ENCODE results near the gene TBX10. TPM values are rescaled to one million over a fixed set of nuclear protein-coding genes. Genes with fewer than 3 reads are reported as not detected.

Gene TBX10
- total RNA-seq, 1 experiment from 2014 or later = not detected

DNA sequence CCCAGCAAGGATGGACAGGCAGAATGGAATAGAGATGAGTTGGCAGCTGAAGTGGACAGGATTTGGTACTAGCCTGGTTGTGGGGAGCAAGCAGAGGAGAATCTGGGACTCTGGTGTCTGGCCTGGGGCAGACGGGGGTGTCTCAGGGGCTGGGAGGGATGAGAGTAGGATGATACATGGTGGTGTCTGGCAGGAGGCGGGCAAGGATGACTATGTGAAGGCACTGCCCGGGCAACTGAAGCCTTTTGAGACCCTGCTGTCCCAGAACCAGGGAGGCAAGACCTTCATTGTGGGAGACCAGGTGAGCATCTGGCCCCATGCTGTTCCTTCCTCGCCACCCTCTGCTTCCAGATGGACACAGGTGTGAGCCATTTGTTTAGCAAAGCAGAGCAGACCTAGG is 53.7 kb downstream of the TBX10 start:
- BruUV-seq (replicated peaks) = no TSS peak
- H3K9ac ChIP-seq (ENCODE audit: low read length) = no peak overlapping the region
- ChIA-PET POLR2A (no interaction called here), CTCF (no interaction called here), RAD21 (ENCODE audit: low non-redundant PET in 1 of 2, low total read pairs in 2 of 2, uncharacterized antibody in 2 of 2, unreplicated experiment in 2 of 2) (no interaction called here)
- H3K27ac ChIP-seq (ENCODE audit: low read depth, low read length) = no peak overlapping the region
- no peaks in the 10 kb centered on the region for H3K9me2 ChIP-seq (ENCODE audit: insufficient read depth)
- no peak overlapping the region for H3K4me3 ChIP-seq (replicated peaks in 1 of 2; ENCODE audit: low read depth in 1 of 2, low read length in 2 of 2)
- H2AFZ ChIP-seq (ENCODE audit: low read depth, low read length, poor library complexity, severe bottlenecking) = no peak overlapping the region
- no peaks in the 10 kb centered on the region for H3K27me3 ChIP-seq (ENCODE audit: insufficient read depth, low read length)
- H3K36me3 ChIP-seq (ENCODE audit: control insufficient read depth in 1 of 2, insufficient read depth in 2 of 2, low read length in 2 of 2) = peaks cover 7 to 19% of the 10 kb centered on the region in 2 experiments; a peak in 3 of 4 replicates
- H3K4me1 ChIP-seq (ENCODE audit: control insufficient read depth in 1 of 2, insufficient read depth in 2 of 2, low read length in 2 of 2) = peaks cover 24 to 34% of the 10 kb centered on the region in 2 experiments
- H4K20me1 ChIP-seq (ENCODE audit: insufficient read depth) = peaks cover 2% of the 10 kb centered on the region; the same call in 1 of the 2 replicates
- no peaks in the 10 kb centered on the region for H3K9me3 ChIP-seq (ENCODE audit: control insufficient read depth in 1 of 2, insufficient read depth in 1 of 2, low read depth in 1 of 2, low read length in 2 of 2)
- intact Hi-C loops (cut with micrococcal nuclease) = no loop called here
- TF ChIP-seq, protein P1, sequence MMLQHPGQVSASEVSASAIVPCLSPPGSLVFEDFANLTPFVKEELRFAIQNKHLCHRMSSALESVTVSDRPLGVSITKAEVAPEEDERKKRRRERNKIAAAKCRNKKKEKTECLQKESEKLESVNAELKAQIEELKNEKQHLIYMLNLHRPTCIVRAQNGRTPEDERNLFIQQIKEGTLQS (IDR thresholded peaks at IDR 0.05) = no peak
- TF ChIP-seq SP1 (IDR thresholded peaks at IDR 0.05; ENCODE audit: low read depth) (no peak), EZH2phosphoT487 (IDR thresholded peaks at IDR 0.05; ENCODE audit: borderline replicate concordance) (no peak), YY1 (IDR thresholded peaks at IDR 0.05; ENCODE audit: extremely low read depth, insufficient replicate concordance, low read depth, low read length) (no peak), SRF (IDR thresholded peaks at IDR 0.05; ENCODE audit: low read depth) (no peak), POLR2A (IDR thresholded peaks at IDR 0.05; ENCODE audit: borderline replicate concordance, extremely low read depth, insufficient read depth, insufficient read length) (no peak), JUND (IDR thresholded peaks at IDR 0.05) (no peak), EGR1 (IDR thresholded peaks at IDR 0.05; ENCODE audit: low read depth) (no peak), EZH2 (IDR thresholded peaks at IDR 0.05) (no peak), FOSL1 (IDR thresholded peaks at IDR 0.05; ENCODE audit: low read depth) (no peak), ZFX (IDR thresholded peaks at IDR 0.05) (no peak), SIN3A (IDR thresholded peaks at IDR 0.05; ENCODE audit: low read depth) (no peak), POLR2AphosphoS5 (IDR thresholded peaks at IDR 0.05; ENCODE audit: low read depth, low read length) (no peak), CBX3 (IDR thresholded peaks at IDR 0.05; ENCODE audit: low read depth) (no peak), RAD21 (IDR thresholded peaks at IDR 0.05; ENCODE audit: low read depth) (no peak), ZNF274 (IDR thresholded peaks at IDR 0.05; ENCODE audit: low read depth, low read length) (no peak)
- TF ChIP-seq, protein P2, sequence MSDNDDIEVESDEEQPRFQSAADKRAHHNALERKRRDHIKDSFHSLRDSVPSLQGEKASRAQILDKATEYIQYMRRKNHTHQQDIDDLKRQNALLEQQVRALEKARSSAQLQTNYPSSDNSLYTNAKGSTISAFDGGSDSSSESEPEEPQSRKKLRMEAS (IDR thresholded peaks at IDR 0.05) = no peak
- TF ChIP-seq, protein P3, sequence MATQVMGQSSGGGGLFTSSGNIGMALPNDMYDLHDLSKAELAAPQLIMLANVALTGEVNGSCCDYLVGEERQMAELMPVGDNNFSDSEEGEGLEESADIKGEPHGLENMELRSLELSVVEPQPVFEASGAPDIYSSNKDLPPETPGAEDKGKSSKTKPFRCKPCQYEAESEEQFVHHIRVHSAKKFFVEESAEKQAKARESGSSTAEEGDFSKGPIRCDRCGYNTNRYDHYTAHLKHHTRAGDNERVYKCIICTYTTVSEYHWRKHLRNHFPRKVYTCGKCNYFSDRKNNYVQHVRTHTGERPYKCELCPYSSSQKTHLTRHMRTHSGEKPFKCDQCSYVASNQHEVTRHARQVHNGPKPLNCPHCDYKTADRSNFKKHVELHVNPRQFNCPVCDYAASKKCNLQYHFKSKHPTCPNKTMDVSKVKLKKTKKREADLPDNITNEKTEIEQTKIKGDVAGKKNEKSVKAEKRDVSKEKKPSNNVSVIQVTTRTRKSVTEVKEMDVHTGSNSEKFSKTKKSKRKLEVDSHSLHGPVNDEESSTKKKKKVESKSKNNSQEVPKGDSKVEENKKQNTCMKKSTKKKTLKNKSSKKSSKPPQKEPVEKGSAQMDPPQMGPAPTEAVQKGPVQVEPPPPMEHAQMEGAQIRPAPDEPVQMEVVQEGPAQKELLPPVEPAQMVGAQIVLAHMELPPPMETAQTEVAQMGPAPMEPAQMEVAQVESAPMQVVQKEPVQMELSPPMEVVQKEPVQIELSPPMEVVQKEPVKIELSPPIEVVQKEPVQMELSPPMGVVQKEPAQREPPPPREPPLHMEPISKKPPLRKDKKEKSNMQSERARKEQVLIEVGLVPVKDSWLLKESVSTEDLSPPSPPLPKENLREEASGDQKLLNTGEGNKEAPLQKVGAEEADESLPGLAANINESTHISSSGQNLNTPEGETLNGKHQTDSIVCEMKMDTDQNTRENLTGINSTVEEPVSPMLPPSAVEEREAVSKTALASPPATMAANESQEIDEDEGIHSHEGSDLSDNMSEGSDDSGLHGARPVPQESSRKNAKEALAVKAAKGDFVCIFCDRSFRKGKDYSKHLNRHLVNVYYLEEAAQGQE (IDR thresholded peaks at IDR 0.05; ENCODE audit: low read depth) = no peak
- TF ChIP-seq, protein P4, sequence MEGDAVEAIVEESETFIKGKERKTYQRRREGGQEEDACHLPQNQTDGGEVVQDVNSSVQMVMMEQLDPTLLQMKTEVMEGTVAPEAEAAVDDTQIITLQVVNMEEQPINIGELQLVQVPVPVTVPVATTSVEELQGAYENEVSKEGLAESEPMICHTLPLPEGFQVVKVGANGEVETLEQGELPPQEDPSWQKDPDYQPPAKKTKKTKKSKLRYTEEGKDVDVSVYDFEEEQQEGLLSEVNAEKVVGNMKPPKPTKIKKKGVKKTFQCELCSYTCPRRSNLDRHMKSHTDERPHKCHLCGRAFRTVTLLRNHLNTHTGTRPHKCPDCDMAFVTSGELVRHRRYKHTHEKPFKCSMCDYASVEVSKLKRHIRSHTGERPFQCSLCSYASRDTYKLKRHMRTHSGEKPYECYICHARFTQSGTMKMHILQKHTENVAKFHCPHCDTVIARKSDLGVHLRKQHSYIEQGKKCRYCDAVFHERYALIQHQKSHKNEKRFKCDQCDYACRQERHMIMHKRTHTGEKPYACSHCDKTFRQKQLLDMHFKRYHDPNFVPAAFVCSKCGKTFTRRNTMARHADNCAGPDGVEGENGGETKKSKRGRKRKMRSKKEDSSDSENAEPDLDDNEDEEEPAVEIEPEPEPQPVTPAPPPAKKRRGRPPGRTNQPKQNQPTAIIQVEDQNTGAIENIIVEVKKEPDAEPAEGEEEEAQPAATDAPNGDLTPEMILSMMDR (IDR thresholded peaks at IDR 0.05 in 2 of 3, conservative IDR thresholded peaks at IDR 0.05 in 1 of 3; ENCODE audit: borderline replicate concordance in 1 of 3, insufficient read depth in 1 of 3, low read depth in 2 of 3, low read length in 2 of 3) = no peak
- TF ChIP-seq, protein P5, sequence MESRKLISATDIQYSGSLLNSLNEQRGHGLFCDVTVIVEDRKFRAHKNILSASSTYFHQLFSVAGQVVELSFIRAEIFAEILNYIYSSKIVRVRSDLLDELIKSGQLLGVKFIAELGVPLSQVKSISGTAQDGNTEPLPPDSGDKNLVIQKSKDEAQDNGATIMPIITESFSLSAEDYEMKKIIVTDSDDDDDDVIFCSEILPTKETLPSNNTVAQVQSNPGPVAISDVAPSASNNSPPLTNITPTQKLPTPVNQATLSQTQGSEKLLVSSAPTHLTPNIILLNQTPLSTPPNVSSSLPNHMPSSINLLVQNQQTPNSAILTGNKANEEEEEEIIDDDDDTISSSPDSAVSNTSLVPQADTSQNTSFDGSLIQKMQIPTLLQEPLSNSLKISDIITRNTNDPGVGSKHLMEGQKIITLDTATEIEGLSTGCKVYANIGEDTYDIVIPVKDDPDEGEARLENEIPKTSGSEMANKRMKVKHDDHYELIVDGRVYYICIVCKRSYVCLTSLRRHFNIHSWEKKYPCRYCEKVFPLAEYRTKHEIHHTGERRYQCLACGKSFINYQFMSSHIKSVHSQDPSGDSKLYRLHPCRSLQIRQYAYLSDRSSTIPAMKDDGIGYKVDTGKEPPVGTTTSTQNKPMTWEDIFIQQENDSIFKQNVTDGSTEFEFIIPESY (IDR thresholded peaks at IDR 0.05; ENCODE audit: extremely low read depth, insufficient replicate concordance, low read length) = no peak
- H3K79me2 ChIP-seq (ENCODE audit: insufficient read depth, low read length) = peaks cover 33% of the 10 kb centered on the region
- ATAC-seq (no peak), DNase-seq (ENCODE audit: low read depth, low spot score) (no peak)
- H3K4me2 ChIP-seq (ENCODE audit: low read length) = no peak overlapping the region

Measured in HCT116 (cell line).